HG03342 (cell line): ENCODE measurements around the gene LIX1.
"Not testable (repeated sequence)": the region's sequence is repeated elsewhere in the genome, so short reads cannot be mapped to it uniquely, and the experiment has no call there.

Experiments
- ATAC-seq: cut with Tn5 transposase; IDR thresholded peaks from one replicate; pipeline ENCODE4 v1.9.1; 2021; ENCODE audit warnings: mild to moderate bottlenecking, moderate library complexity; ENCODE audit not compliant: unreplicated experiment

The LIX1 gene

GRCh38 chr5:97143704-97144103 is 1.3 kb upstream of the LIX1 start:
- ATAC-seq: no peak

GRCh38 chr5:97141539-97141938 is 872 bp downstream of the LIX1 start:
- ATAC-seq: no peak

- no peak for ATAC-seq
Measured at GRCh38 chr5:97141031-97141430, 1.4 kb downstream of the LIX1 start.

GRCh38 chr5:97140250-97140649 is 2.2 kb downstream of the LIX1 start:
- not testable (repeated sequence) for ATAC-seq

- no peak for ATAC-seq
Measured at GRCh38 chr5:97136475-97136874, 5.9 kb downstream of the LIX1 start.

- ATAC-seq: no peak
Measured at GRCh38 chr5:97135868-97136267, 6.5 kb downstream of the LIX1 start.

- ATAC-seq: no peak
Measured at GRCh38 chr5:97134634-97135033, 7.8 kb downstream of the LIX1 start.

GRCh38 chr5:97133101-97133500 is 9.3 kb downstream of the LIX1 start:
- ATAC-seq: no peak

- no peak for ATAC-seq
Measured at GRCh38 chr5:97131921-97132320, 10.5 kb downstream of the LIX1 start.

GRCh38 chr5:97131139-97131710 is 11.2 kb downstream of the LIX1 start:
- ATAC-seq: no peak

GRCh38 chr5:97127727-97128126 is 14.7 kb downstream of the LIX1 start:
- no peak for ATAC-seq

- no peak for ATAC-seq
Measured at GRCh38 chr5:97125125-97125683, 17.2 kb downstream of the LIX1 start.

- ATAC-seq: no peak
Measured at GRCh38 chr5:97124335-97124734, 18.1 kb downstream of the LIX1 start.

- ATAC-seq: no peak
Measured at GRCh38 chr5:97121848-97122247, 20.6 kb downstream of the LIX1 start.

GRCh38 chr5:97120195-97120594 is 22.2 kb downstream of the LIX1 start:
- no peak for ATAC-seq

GRCh38 chr5:97119007-97119390 is 23.4 kb downstream of the LIX1 start:
- ATAC-seq: no peak

GRCh38 chr5:97118261-97119006 is 24.0 kb downstream of the LIX1 start:
- no peak for ATAC-seq

- no peak for ATAC-seq
Measured at GRCh38 chr5:97115932-97116331, 26.5 kb downstream of the LIX1 start.

- no peak for ATAC-seq
Measured at GRCh38 chr5:97112230-97112629, 30.2 kb downstream of the LIX1 start.

- no peak for ATAC-seq
Measured at GRCh38 chr5:97111616-97112015, 30.8 kb downstream of the LIX1 start.

- no peak for ATAC-seq
Measured at GRCh38 chr5:97111004-97111403, 31.4 kb downstream of the LIX1 start.

- ATAC-seq: no peak
Measured at GRCh38 chr5:97107318-97107717, 35.1 kb downstream of the LIX1 start.

GRCh38 chr5:97106216-97106581 is 36.2 kb downstream of the LIX1 start:
- ATAC-seq: no peak
